HG03460 (cell line): Measurements from ENCODE around the gene CACNG5.

Experiments used
- ATAC-seq: cut with Tn5 transposase; IDR thresholded peaks from one replicate; pipeline ENCODE4 v1.9.1; 2021; ENCODE audit not compliant: unreplicated experiment

Gene CACNG5, protein sequence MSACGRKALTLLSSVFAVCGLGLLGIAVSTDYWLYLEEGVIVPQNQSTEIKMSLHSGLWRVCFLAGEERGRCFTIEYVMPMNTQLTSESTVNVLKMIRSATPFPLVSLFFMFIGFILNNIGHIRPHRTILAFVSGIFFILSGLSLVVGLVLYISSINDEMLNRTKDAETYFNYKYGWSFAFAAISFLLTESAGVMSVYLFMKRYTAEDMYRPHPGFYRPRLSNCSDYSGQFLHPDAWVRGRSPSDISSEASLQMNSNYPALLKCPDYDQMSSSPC

DNA sequence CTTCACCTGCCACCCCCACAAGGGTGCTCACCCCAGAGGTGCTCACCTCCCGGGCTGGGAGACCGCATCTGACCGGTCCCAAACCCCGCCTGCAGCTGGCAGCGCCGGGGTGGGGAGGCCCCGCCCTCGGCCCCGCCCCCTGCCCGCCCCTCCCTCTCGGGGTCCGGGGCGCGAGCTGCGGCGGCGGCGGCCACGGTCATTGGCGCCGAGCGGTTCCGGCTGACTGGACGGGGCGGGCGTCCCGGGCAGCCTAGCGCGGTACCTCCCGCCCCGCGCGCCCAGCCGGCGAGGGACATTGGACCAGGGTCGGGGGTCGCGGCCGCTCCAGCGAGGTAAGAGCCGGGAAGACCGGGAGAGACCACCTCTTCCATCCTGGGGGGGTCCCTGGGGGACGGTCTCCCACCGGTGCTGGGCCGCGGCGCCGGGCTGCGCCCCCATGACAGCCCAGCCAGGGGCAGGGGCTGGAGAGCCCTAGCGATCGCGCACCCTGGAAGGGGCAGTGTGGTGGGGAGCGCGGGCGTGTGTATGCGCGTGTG, at the start of gene CACNG5:
Gene CACNG5, plus strand, starts transcription at position 199 of the 536 bp plus-strand sequence. CDS start 42,216 bp downstream, outside the sequence.
- ATAC-seq = no peak

DNA sequence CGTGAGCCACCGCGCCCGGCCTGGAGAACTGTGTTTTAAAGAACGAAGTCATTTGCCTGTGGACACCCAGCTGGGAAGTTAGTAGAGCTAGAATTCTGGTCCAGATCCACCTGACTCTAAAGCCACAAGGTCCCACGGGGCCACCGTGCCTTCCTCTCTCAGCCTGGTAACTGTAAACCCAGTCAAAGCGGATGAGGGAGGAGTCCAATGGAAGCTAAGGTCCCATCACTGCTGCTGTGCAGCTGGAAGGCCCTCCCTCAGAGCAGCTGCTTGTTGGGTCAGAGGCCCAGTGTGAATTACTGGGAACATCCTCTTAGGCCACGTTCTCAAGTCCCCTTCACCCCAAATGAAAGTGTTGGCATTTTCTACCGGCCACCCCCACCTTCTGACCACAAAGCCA, 48.8 kb upstream of the CACNG5 start:
- ATAC-seq = no peak

DNA sequence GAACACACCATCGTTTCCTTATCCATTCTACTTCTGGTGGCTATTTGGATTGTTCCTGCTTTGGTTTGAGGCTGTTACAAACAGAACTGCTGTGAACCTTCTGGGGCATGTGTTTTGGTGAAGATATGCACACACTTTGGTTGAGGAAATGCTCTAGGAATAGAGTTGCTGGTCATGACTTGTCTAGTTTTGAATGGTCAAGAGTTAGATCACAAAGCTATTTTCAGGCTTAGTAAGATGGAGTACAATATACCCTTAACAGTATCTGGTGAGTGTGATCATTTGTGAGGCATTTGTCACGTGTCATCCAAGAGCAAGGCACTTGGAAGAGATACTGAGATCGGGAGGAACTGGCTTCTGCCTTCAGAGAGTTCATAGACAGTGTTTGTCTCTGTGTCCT, 47.0 kb upstream of the CACNG5 start:
- ATAC-seq = no peak

DNA sequence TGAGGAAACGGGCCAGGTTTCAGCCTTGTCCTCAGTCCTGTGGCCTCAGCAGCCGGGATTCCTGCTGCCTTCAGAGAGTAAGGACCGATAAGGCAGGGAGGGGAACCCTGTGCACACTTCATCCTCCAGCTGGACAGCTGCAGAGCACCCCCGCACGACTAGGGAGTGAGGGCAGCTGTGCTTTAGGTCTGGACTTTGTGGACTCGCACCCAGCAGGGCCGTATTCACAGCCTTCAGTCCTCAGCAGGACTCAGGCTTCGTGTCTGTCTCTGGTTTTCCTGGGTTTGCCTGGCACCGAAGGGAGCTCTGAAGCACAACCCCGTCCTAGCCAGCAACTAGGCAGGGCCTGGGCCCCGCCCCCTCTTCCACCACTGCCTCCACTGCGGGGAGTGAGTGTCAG, 45.8 kb upstream of the CACNG5 start:
- ATAC-seq = no peak

DNA sequence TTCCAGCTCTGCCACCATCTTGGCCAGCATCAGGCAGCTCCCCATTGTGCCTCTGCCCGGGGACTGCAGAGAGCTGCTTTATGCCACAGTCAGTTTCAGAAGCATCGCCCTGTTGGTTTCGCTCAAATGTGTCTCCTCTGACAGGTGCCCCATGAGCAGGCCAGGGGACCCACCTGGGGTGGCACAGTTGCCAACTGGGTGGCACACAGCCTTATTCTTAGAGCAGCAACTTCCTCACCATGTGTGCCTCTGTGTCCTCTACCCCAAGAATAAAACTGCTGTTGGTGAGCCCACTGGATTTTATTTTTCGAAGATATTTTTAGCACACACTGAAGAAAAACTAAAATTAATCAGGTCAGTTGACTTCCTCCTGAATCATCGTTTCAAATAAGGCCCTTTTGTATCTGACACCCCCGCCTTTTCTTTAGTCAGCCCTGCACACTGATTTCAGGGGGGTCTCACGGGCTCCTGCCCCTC, 44.9 kb upstream of the CACNG5 start:
- ATAC-seq = no peak

DNA sequence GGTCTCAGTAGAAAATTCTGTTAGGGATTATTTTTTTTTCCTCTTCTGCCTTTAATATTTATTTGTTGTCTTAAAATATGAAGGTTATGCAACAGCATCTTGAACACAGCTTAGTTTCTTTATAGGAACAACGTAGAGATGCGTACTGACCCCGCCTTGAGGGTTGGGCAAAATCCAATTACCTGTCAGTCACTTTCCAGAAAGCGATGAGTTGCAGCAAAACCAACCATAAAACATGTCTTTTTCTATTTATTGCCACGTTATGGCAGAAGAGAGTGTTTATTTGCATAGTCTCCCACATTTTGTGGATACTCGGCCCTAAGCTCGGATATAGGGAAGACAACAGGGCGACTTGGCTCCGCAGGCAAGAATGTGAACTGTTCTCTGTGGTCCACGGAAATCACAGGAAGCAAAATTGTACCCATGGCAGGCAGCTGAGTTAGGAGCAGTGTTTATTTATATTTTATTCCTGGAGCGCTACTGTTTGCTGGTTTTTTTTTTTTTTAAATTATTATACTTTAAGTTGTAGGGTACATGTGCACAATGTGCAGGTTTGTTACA, 44.3 kb upstream of the CACNG5 start:
- no peak for ATAC-seq

DNA sequence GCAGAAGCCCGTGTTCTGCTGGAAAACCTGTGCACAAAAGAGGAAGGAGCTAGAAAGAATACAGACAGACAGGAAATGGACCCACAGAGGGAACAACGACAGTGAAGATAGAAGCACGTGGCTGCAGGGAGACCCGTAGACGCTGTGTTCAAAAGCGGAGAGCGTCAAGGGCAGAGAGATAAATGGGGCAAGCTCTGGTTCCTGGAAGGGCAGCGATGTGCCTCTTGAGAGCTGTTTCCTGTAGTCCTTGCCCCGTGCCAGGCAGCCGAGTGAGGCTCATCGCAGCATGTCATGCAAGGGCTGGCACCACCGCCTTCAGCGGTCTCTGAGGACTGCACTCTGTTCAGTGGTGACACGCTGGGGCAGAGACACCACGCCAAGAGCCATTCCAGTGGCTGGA, 43.6 kb upstream of the CACNG5 start:
- ATAC-seq = no peak

DNA sequence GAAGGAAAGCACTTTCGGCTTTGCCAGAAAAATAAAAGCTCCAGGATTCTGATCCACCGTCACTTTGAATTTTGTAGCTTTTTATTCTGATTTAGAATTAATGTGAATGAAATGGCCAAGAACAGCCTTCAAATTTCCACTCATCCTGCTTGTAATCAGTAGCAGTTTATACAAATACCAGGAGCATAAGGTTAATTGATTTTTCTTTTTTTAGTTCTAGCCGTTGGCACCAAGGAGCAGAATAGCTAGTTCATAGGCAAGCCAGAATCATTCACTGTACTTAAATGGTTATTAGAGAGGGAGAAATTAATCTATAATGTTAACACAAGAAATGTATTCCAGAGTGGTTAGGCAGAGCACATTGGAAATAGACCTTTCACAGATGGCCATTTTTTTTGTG, 41.1 kb upstream of the CACNG5 start:
- no peak for ATAC-seq

DNA sequence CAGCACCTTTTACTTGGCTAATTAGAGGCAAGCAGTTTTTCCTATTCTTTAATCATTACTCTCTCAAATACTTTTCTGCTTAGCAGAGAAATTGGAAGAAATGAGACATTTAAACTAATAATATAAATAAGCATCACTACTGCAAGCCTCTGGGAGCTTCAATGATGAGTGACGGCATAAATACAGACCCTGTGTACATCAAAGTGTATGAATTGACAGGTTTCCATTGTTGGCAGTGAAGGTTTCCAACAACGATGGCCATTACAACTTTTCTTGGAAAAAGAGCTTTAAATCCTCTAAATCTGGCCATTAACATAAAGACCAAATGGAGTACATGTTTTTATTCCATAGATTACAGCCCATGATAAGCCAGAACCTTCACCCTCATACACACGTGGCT, 39.4 kb upstream of the CACNG5 start:
- ATAC-seq = no peak

DNA sequence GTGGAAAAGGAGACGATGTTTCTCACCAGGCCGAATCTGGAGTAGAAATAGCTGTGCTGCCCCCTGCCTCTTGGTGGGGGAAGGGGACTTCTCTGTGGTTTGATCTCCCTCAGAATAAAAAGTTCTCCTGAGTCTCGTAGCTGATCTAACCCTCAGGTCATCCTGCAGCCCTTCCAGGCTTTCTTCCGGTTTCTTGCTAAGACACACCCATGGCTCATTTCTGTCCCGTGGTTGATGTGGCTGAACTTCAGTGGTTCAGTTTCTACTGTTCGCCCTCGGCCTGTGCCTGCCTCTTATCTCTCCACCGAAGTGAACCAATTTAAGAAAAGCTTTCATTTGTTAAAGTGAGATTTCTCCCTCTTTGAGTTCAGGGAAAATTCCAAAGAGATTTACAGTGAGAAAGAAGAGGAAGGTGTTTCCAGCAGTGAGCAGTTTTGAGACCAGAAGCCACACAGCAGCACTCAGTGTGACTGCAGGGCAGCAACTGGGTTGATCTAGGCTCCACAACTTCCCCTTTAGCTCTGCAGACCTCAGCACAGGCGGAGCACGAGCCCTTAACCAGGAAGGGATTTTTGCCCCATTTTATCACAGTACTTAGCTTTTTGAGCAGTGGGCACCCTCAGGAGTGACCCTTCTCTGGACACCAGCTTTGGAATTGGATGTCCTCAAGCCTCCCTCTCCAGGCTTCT, 34.9 kb upstream of the CACNG5 start:
- ATAC-seq = no peak

DNA sequence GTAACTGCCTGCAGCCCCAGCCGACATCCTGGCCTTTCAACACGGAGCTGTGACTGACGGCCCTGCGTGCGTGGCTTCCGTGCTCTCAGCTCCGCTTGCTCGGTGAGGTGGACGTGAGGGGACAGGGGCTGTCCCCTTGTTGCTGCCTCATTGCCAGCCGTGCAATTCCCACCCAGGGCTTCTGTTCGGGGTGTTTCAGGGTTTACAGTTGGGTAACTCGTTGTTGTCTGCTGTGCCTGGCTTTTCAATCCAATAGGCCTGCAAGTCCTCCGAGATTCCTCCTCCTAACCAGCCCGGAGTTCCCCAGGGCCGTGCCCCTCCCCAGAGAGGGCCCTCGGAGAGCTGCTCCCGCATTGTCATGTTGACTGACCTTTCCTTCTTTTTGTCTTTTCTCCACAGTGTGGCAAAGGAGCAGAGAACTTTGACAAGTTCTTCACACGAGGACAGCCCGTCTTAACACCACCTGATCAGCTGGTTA, 31.4 kb upstream of the CACNG5 start:
- no peak for ATAC-seq

DNA sequence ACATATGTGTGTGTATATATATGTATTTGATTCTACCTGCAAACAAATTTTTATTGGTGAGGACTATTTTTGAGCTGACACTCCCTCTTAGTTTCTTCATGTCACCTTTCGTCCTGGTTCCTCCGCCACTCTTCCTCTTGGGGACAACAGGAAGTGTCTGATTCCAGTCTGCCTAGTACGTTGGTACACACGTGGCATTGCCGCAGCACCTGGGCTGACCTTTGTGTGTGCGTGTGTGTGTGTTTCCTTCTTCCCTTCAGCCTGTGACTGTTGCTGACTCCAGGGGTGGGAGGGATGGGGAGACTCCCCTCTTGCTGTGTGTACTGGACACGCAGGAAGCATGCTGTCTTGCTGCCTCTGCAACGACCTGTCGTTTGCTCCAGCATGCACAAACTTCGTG, 29.4 kb upstream of the CACNG5 start:
- no peak for ATAC-seq

DNA sequence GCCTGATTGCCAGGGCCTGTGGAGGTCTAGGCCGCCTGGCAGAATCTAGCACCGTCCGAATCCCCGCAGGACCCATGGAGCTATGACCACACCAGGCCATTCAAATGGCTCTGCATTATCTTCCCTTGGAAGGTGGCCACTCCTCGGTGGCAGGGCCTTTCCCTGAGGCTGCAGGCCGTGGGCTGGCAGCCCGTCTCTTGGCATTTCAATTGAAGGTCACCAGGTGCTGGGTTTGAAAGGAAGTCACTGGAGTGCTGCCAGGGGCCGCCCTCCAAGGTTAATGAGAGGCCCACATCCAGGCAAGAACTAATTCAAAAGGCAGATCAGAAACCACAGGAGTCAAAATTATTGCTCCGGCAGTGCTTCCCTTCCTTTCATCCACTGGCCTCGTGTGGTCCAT, 27.7 kb upstream of the CACNG5 start:
- no peak for ATAC-seq

DNA sequence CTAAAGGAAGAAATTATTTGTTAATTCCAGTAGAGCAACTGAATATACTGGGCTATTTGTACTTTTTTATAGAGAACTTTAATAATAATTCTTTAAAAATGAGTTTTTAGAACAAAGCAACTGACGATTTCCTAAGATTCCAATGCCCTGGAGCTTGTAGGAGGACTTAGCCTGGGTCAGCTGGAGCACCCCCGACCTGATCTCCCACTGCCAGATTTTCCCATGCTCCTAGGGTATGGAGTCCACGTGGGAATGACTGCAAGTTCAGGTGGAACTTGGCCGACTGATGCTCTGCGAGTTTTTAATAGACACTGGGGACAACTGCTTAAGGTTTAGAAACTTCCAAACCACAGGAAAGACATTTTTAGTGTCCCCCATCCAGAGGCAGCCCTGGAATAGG, 25.5 kb upstream of the CACNG5 start:
- no peak for ATAC-seq

DNA sequence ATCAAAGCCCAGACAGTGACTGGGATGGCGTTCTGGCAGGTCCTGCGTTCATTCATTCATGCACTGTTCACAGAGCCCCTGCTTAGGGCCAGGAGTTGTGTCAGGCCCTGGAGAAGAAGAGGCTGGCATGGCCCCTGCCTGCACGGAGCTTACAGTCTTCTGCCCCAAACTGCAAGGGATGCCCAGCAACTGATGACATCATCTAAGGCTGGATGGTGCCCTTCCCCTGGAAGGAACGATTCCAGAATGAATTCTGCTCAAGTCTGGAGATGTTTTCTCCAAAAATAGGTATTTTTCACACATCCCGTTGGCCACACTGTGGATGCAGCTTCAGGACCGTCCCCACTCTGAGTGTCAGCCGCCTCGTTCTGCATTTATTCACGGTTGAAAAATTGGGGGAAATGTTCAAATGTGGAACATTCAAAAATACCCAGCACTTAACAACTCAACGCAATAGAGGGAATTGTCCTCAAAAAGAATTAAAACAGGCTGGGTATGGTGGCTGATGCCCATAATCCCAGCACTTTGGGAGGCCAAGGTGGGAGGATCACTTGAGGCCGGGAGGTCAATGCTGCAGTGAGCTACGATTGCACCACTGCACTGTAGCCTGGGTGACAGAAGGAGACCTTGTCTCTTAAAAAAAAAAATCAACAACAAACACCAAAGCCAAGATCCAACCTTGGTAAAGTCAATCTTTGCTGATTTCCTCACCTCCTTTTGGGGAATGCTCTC, 23.8 kb upstream of the CACNG5 start:
- ATAC-seq = no peak

DNA sequence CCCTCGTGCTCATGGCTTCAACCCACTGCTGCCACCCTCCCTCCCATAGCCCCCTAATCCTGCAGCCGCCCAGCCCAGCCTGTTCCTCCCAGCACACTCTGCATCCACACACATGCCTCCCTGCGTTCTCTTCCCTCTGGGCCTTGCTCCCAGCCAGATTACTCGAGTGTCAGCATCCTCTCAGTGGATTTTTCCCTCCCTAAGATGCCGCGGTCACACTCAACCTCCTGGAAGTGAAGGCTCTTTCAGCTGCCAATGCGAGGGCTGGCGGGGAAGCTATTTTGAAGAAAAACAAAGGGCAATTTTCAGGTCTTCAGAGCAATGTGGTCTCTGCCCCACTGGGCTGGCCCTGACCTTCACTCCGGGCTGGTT, 23.2 kb upstream of the CACNG5 start:
- no peak for ATAC-seq

DNA sequence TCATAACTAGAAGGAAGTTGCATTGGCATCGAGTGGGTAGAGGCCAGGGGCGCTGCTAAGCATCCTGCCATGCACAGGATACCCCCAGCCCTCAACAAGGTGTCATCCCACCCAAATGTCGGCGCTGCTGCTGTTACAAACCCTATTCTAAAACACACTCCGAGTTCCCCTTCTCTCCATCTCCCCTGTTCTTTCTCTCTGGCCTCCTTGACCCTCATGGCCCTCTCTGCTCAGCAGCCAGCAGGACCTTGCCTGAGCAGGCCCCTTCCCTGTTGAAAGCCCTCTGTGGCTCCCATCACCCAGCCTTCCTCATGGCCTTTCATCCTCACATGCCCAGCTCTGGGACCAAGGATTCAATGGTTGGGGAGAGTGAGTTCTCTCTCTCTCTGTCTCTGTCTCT, 22.3 kb upstream of the CACNG5 start:
- no peak for ATAC-seq

DNA sequence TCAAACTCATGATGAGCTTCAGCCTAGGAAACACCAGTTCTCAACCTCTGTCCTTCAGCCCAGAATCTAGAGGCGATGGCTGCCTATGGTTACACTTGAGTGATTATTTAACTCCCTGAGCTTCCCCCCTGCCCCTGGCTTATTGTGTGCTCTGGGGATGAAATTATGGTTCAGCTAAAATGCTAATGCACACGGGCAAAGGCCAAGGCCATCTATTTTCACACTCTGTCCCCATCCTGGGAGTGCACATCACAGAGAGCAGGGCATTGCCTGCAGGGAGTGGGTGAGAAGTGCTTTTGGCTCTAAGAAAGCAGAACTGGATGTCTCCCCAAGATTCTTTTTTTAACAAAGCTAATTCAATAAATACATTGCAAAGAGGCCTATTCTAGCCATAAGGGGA, 21.6 kb upstream of the CACNG5 start:
- ATAC-seq = no peak

DNA sequence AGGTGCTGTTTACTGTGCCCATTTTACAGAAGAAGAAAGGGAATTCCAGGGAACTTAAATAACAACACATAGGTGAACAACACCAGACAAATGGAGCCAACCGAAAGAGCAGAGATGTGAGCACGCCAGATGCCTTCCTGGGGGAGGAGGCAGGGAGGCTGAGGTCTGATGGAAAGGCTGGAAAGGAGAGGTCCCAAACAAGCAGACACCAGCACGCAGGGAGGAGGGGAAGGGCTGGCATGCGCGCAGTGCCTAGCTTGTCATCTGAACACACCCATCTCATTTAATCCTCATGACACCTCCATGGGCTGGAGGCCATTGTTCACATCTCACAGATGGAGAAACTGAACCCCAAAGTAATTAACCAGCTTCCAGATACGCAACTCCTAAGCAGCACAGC, 20.9 kb upstream of the CACNG5 start:
- ATAC-seq = no peak

DNA sequence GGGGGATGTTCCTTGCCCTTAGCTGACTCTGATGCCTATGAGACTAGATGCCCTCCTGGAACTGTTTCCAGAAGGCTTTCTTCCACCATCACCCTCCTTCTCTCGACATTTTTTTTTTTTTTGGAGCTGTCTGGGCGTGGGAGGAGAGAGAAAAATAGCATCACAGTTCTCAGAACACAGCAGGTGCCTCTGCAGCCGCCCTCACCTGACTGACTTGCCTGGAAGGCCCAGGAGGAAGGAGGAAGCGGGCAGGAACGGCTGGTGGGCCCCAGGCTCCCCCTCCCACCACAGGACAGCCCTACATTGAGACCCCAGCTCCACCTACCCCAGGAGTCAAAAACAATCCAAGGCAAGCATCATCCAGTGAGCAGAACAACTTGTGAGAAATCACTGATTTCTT, 20.3 kb upstream of the CACNG5 start:
- ATAC-seq = no peak

DNA sequence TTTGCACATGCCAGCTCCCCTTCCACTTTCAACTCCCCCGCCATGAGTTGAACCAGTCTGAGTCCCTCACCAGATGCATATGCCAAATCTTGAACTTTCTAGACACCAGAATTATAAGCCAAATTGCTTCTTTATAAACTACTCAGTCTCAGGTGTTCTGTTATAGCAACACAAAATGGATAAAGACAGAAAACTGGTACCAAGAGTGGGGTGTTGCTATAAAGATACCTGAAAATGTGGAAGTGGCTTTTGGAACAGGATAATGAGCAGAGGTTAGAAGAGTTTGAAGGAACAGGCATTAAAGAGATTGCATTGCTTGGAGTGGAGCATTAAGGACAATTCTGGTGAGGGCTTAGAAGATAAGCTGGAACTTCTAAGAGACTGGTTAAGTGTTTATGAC, 17.2 kb upstream of the CACNG5 start:
- no peak for ATAC-seq
